ENCODE measurements around the gene FMN1.

The FMN1 gene

DNA sequence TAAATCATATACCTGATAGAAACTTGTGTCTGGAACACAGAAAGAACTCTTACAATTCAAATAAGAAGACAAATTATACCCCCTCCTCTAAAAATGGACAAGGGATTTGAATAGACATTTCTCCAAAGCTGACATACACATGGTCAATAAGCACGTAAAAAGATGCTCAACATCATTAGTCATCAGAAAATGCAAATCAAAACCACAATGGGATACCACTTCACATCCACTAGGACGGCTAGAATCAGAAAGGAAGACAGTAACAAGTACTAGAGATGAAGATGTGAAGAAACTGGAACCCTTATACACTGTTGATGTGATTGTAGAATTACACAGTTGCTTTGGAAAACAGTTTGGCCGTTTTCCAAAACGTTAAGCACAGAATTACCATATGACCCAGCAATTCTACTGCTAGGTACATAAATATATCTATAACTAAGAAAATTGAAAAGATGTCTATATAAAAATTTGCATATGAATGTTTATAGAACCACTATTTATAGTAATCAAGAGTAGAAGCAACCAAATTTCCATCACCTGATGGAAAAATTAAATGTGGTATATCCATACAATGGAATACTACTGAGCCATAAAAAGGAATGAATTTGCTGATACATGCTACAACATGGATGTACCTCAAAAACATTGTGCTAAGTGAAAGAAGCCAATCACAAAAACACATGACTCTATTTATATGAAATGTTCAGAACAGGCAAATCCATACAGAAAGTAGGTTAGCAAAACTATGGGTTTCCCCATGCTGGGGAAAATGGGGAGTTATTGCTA lies 415.9 kb downstream of the FMN1 start:
- DNase-seq (ENCODE audit: extremely low spot score) = no peak
- ChIA-PET POLR2A (no interaction called here), CTCF (interaction anchor here (1.2 kb wide), 1 partner anchor 9 kb away, joined by 4 read pairs; no protein-coding TSS in a partner anchor)
- TF ChIP-seq HDGF (IDR thresholded peaks at IDR 0.05; ENCODE audit: borderline replicate concordance) = no peak
- no peak for TF ChIP-seq TARDBP (IDR thresholded peaks at IDR 0.05)
- no peak for TF ChIP-seq ELF4 (IDR thresholded peaks at IDR 0.05)
- TF ChIP-seq FOXA1 (IDR thresholded peaks at IDR 0.05) = no peak
- no peak for TF ChIP-seq FOXK2 (IDR thresholded peaks at IDR 0.05)
- no peak for TF ChIP-seq ZNF384 (IDR thresholded peaks at IDR 0.05)
- TF ChIP-seq BHLHE40 (IDR thresholded peaks at IDR 0.05; ENCODE audit: borderline replicate concordance) = no peak

DNA sequence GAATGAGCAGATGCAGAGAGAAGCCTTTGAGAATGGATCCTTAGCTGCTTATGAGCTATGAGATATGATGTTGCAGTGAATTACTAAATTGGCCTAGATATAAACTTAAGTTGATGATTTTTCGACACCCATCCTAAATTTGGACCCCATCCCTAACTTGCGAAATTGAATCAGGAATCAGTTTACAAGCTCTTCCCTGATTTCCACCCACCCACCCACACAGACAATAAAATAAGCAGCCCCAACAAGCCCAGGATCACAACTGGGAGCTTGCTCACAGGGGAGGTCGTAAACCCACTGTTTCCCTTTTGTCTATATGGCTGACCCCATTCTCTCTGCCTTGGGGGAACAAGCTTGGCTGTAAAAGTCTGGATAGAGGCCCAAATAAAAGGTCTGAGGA lies 419.4 kb downstream of the FMN1 start:
- ChIA-PET POLR2A (no interaction called here), CTCF (no interaction called here)
- TF ChIP-seq ARNT (IDR thresholded peaks at IDR 0.05) (no peak), BHLHE40 (IDR thresholded peaks at IDR 0.05; ENCODE audit: borderline replicate concordance) (no peak), FOXK2 (IDR thresholded peaks at IDR 0.05) (no peak), TARDBP (IDR thresholded peaks at IDR 0.05) (no peak), LEF1 (IDR thresholded peaks at IDR 0.05; ENCODE audit: borderline replicate concordance) (no peak), PKNOX1 (IDR thresholded peaks at IDR 0.05) (no peak), ZNF384 (IDR thresholded peaks at IDR 0.05) (no peak), L3MBTL2 (conservative IDR thresholded peaks at IDR 0.05) (no peak), FOXA1 (IDR thresholded peaks at IDR 0.05) (no peak), SP1 (IDR thresholded peaks at IDR 0.05) (no peak), NFRKB (IDR thresholded peaks at IDR 0.05) (no peak), CTBP1 (IDR thresholded peaks at IDR 0.05; ENCODE audit: borderline replicate concordance) (no peak), ELF4 (IDR thresholded peaks at IDR 0.05) (no peak), SUZ12 (IDR thresholded peaks at IDR 0.05) (no peak)
- DNase-seq (ENCODE audit: extremely low spot score) = no peak

DNA sequence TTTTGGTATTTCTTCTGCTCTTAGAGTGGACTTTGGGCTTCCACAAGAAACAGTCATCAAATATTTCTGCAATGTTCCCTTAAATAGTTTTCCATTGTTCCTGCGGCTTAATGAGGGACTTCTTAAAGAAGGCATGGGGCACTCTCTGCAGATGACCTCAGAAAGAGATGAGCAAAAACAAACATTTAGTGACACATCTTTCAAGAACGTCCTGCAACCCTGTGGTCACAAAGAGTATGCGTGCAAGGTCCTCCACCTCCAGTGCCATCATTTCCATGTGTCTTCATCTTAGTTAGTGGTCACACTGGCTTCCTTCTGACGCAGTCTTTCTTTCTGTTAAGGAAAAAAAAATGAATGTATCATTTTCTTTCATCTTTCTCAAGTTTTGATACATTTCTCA lies 420.5 kb downstream of the FMN1 start:
- no peak for DNase-seq (ENCODE audit: extremely low spot score)
- ChIA-PET POLR2A (no interaction called here), CTCF (interaction anchor here (0.7 kb wide), 1 partner anchor 16 kb away, joined by 3 read pairs; no protein-coding TSS in a partner anchor)
- no peak for TF ChIP-seq NFRKB (IDR thresholded peaks at IDR 0.05)
- no peak for TF ChIP-seq FOXM1 (IDR thresholded peaks at IDR 0.05; ENCODE audit: borderline replicate concordance)
- no peak for TF ChIP-seq SP1 (IDR thresholded peaks at IDR 0.05)
- TF ChIP-seq TARDBP (IDR thresholded peaks at IDR 0.05) = no peak
- TF ChIP-seq SUZ12 (IDR thresholded peaks at IDR 0.05) = no peak
- TF ChIP-seq FOXA1 (IDR thresholded peaks at IDR 0.05) = no peak
- TF ChIP-seq ARNT (IDR thresholded peaks at IDR 0.05) = no peak
- TF ChIP-seq PKNOX1 (IDR thresholded peaks at IDR 0.05) = no peak
- no peak for TF ChIP-seq BHLHE40 (IDR thresholded peaks at IDR 0.05; ENCODE audit: borderline replicate concordance)
- no peak for TF ChIP-seq ZNF384 (IDR thresholded peaks at IDR 0.05)
- no peak for TF ChIP-seq FOXK2 (IDR thresholded peaks at IDR 0.05)
- TF ChIP-seq HDGF (IDR thresholded peaks at IDR 0.05; ENCODE audit: borderline replicate concordance) = no peak
- no peak for TF ChIP-seq L3MBTL2 (conservative IDR thresholded peaks at IDR 0.05)
- no peak for TF ChIP-seq LEF1 (IDR thresholded peaks at IDR 0.05; ENCODE audit: borderline replicate concordance)
- TF ChIP-seq CTBP1 (IDR thresholded peaks at IDR 0.05; ENCODE audit: borderline replicate concordance) = no peak

- ChIA-PET CTCF (interaction anchor here (0.5 to 0.8 kb wide), 2 partner anchors 77 to 89 kb away, joined by 3 to 5 read pairs; no protein-coding TSS in a partner anchor), POLR2A (no interaction called here)
- no peak for DNase-seq (ENCODE audit: extremely low spot score)
- TF ChIP-seq FOXK2 (IDR thresholded peaks at IDR 0.05) (no peak), PKNOX1 (IDR thresholded peaks at IDR 0.05) (no peak)
These were observed 427.3 kb downstream of the FMN1 start for GRCh38 chr15:32767236-32767635.

DNA sequence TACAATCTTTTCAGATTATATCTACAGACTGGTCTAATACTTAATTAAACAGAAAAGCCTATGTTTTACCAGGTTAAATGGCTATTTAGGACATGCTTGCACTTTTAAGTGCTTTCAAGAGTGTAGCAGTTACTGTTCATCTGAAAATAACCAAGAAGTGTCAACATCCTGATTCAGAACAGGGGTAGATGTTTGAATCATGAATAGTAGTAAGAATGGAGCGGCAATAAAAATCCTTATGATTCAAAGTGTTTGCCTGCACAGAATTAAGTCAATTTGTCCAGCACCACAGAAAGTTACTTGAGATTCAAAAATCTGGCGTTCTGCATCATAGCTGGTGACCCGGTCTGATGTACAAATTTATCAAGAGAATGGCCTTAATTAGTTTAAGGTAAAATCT lies 428.4 kb downstream of the FMN1 start:
- no peak for DNase-seq (ENCODE audit: extremely low spot score)
- POLR2A ChIA-PET = no interaction called here
- TF ChIP-seq BHLHE40 (IDR thresholded peaks at IDR 0.05; ENCODE audit: borderline replicate concordance) (no peak), NFRKB (IDR thresholded peaks at IDR 0.05) (no peak), SUZ12 (IDR thresholded peaks at IDR 0.05) (no peak), LEF1 (IDR thresholded peaks at IDR 0.05; ENCODE audit: borderline replicate concordance) (no peak), FOXM1 (IDR thresholded peaks at IDR 0.05; ENCODE audit: borderline replicate concordance) (no peak), HDGF (IDR thresholded peaks at IDR 0.05; ENCODE audit: borderline replicate concordance) (no peak), FOXK2 (IDR thresholded peaks at IDR 0.05) (no peak), ARNT (IDR thresholded peaks at IDR 0.05) (no peak), ZNF384 (IDR thresholded peaks at IDR 0.05) (no peak), L3MBTL2 (conservative IDR thresholded peaks at IDR 0.05) (no peak), SP1 (IDR thresholded peaks at IDR 0.05) (no peak)
- CTCF ChIA-PET = no interaction called here

GRCh38 chr15:32765236-32765635 lies 429.3 kb downstream of the FMN1 start:
- TF ChIP-seq FOXK2 (IDR thresholded peaks at IDR 0.05) = no peak
- no peak for TF ChIP-seq SP1 (IDR thresholded peaks at IDR 0.05)
- TF ChIP-seq TARDBP (IDR thresholded peaks at IDR 0.05) = no peak
- no peak for TF ChIP-seq FOXA1 (IDR thresholded peaks at IDR 0.05)
- TF ChIP-seq L3MBTL2 (conservative IDR thresholded peaks at IDR 0.05) = no peak
- TF ChIP-seq ELF4 (IDR thresholded peaks at IDR 0.05) = no peak
- no peak for TF ChIP-seq HDGF (IDR thresholded peaks at IDR 0.05; ENCODE audit: borderline replicate concordance)
- no peak for TF ChIP-seq LEF1 (IDR thresholded peaks at IDR 0.05; ENCODE audit: borderline replicate concordance)
- no peak for TF ChIP-seq SUZ12 (IDR thresholded peaks at IDR 0.05)
- no peak for TF ChIP-seq BHLHE40 (IDR thresholded peaks at IDR 0.05; ENCODE audit: borderline replicate concordance)
- TF ChIP-seq PKNOX1 (IDR thresholded peaks at IDR 0.05) = no peak
- TF ChIP-seq ARNT (IDR thresholded peaks at IDR 0.05) = no peak
- TF ChIP-seq NFRKB (IDR thresholded peaks at IDR 0.05) = no peak
- no peak for TF ChIP-seq FOXM1 (IDR thresholded peaks at IDR 0.05; ENCODE audit: borderline replicate concordance)
- no peak for TF ChIP-seq ZNF384 (IDR thresholded peaks at IDR 0.05)
- no peak for TF ChIP-seq CTBP1 (IDR thresholded peaks at IDR 0.05; ENCODE audit: borderline replicate concordance)
- POLR2A ChIA-PET = no interaction called here
- no peak for DNase-seq (ENCODE audit: extremely low spot score)
- CTCF ChIA-PET = no interaction called here

Measured in HEK293T (cell line).